KMS-11 (cell line): ENCODE data around the gene TRIML2.

ENCODE experiments used
- H2AFZ ChIP-seq: fragments of 200-600 bp; sonication (generic); 2 replicates; pipeline ENCODE4 v1.6.1; 2016; ENCODE audit warnings: antibody characterized with exemption, mixed run types, low read depth
- H3K27ac ChIP-seq: fragments of 200-600 bp; sonication (generic); 2 replicates; pipeline ENCODE4 v1.6.1; 2016; ENCODE audit warnings: mild to moderate bottlenecking, mixed run types
- H3K27me3 ChIP-seq: fragments of 200-600 bp; sonication (generic); 2 replicates; pipeline ENCODE4 v1.6.1; 2017; ENCODE audit warnings: mild to moderate bottlenecking, low read depth, mixed run types, moderate library complexity; ENCODE audit not compliant: insufficient read depth
- H3K36me3 ChIP-seq: fragments of 200-600 bp; sonication (generic); 2 replicates; pipeline ENCODE4 v1.6.1; 2017; ENCODE audit warnings: mild to moderate bottlenecking, mixed run types; ENCODE audit not compliant: insufficient read depth
- H3K4me1 ChIP-seq: fragments of 200-600 bp; sonication (generic); 2 replicates; pipeline ENCODE4 v1.6.1; 2016; ENCODE audit warnings: mild to moderate bottlenecking, low read depth, mixed run types; ENCODE audit not compliant: poor library complexity, severe bottlenecking
- H3K4me2 ChIP-seq: fragments of 200-600 bp; sonication (generic); 2 replicates; pipeline ENCODE4 v1.7.0; 2016; ENCODE audit warnings: mild to moderate bottlenecking, mixed run types
- H3K4me3 ChIP-seq: fragments of 200-600 bp; sonication (generic); IDR thresholded peaks from 2 replicates; pipeline ENCODE4 v1.6.1; 2017; ENCODE audit warnings: low read depth, low read length, mixed read lengths; ENCODE audit not compliant: insufficient read depth
- H3K79me2 ChIP-seq: fragments of 200-600 bp; sonication (generic); 2 replicates; pipeline ENCODE4 v1.6.1; 2016; ENCODE audit warnings: low read depth, mixed run types; ENCODE audit not compliant: insufficient read depth
- H3K9ac ChIP-seq: fragments of 200-600 bp; sonication (generic); 2 replicates; pipeline ENCODE4 v1.6.1; 2016; ENCODE audit warnings: mild to moderate bottlenecking, mixed run types
- H4K20me1 ChIP-seq: fragments of 200-600 bp; sonication (generic); 2 replicates; pipeline ENCODE4 v1.6.1; 2016; ENCODE audit warnings: mild to moderate bottlenecking, mixed run types; ENCODE audit not compliant: insufficient read depth
- CTCF ChIP-seq: fragments of 200-600 bp; sonication (generic); conservative IDR thresholded peaks from 2 replicates; pipeline ENCODE4 v1.6.1; 2017; ENCODE audit warnings: low read depth, mild to moderate bottlenecking, antibody characterized with exemption, low read length, moderate library complexity, mixed read lengths

The TRIML2 gene

GRCh38 chr4:188147176-188147575 is 37.8 kb upstream of the TRIML2 start:
- no peak overlapping the region for H3K27ac ChIP-seq
- H3K79me2 ChIP-seq: no peaks in the 10 kb centered on the region
- no peaks in the 10 kb centered on the region for H4K20me1 ChIP-seq
- H3K4me3 ChIP-seq: no peak overlapping the region
- H3K4me2 ChIP-seq: no peak overlapping the region
- no peaks in the 10 kb centered on the region for H3K27me3 ChIP-seq
- H3K36me3 ChIP-seq: no peaks in the 10 kb centered on the region
- no peak for TF ChIP-seq CTCF
- no peak overlapping the region for H3K9ac ChIP-seq
- no peak overlapping the region for H2AFZ ChIP-seq
- H3K4me1 ChIP-seq: no peaks in the 10 kb centered on the region

GRCh38 chr4:188146618-188147017 is 37.2 kb upstream of the TRIML2 start:
- no peak overlapping the region for H3K27ac ChIP-seq
- H3K27me3 ChIP-seq: no peaks in the 10 kb centered on the region
- TF ChIP-seq CTCF: no peak
- no peak overlapping the region for H2AFZ ChIP-seq
- no peaks in the 10 kb centered on the region for H3K79me2 ChIP-seq
- H3K4me3 ChIP-seq: no peak overlapping the region
- no peak overlapping the region for H3K4me2 ChIP-seq
- H4K20me1 ChIP-seq: no peaks in the 10 kb centered on the region
- no peaks in the 10 kb centered on the region for H3K36me3 ChIP-seq
- no peaks in the 10 kb centered on the region for H3K4me1 ChIP-seq
- H3K9ac ChIP-seq: no peak overlapping the region

GRCh38 chr4:188145601-188146000 is 36.2 kb upstream of the TRIML2 start:
- no peak overlapping the region for H3K9ac ChIP-seq
- no peak for TF ChIP-seq CTCF
- no peak overlapping the region for H3K4me3 ChIP-seq

GRCh38 chr4:188143731-188144130 is 34.3 kb upstream of the TRIML2 start:
- Histone ChIP-seq H3K4me3 (no peak overlapping the region), H2AFZ (no peak overlapping the region), H3K36me3 (no peaks in the 10 kb centered on the region), H3K9ac (no peak overlapping the region), H3K27me3 (no peaks in the 10 kb centered on the region), H3K4me1 (no peaks in the 10 kb centered on the region), H3K4me2 (no peak overlapping the region), H3K27ac (no peak overlapping the region), H4K20me1 (no peaks in the 10 kb centered on the region), H3K79me2 (no peaks in the 10 kb centered on the region)
- no peak for TF ChIP-seq CTCF

More at GRCh38 chr4:188145601-188146000, 36.2 kb upstream of the TRIML2 start:
- Histone ChIP-seq H3K4me1 (no peaks in the 10 kb centered on the region), H3K27ac (no peak overlapping the region), H3K27me3 (no peaks in the 10 kb centered on the region), H3K36me3 (no peaks in the 10 kb centered on the region), H3K4me2 (no peak overlapping the region), H4K20me1 (no peaks in the 10 kb centered on the region), H3K79me2 (no peaks in the 10 kb centered on the region), H2AFZ (no peak overlapping the region)
